ENCODE measurements around the gene SLCO2A1.

DNA sequence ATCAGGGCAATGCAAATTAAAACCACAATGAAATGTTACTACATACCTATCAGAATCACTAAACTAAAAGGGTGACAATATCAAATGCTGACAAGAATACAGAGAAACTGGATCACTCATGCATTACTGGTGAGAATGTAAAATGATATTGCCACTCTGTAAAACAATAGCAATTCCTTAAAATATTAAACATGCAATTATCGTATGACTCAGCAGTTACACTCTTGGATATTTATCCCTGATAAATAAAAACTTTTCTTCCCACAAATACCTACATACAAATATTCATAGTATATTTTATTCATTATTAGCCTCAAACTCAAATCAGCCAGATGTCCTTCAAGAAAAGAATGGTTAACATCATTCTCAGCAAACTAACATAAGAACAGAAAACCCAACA lies 108.1 kb downstream of the SLCO2A1 start:
- TF ChIP-seq, protein P1, sequence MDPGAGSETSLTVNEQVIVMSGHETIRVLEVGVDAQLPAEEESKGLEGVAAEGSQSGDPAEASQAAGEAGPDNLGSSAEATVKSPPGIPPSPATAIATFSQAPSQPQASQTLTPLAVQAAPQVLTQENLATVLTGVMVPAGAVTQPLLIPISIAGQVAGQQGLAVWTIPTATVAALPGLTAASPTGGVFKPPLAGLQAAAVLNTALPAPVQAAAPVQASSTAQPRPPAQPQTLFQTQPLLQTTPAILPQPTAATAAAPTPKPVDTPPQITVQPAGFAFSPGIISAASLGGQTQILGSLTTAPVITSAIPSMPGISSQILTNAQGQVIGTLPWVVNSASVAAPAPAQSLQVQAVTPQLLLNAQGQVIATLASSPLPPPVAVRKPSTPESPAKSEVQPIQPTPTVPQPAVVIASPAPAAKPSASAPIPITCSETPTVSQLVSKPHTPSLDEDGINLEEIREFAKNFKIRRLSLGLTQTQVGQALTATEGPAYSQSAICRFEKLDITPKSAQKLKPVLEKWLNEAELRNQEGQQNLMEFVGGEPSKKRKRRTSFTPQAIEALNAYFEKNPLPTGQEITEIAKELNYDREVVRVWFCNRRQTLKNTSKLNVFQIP (CRISPR knock-in tag; IDR thresholded peaks at IDR 0.05; ENCODE audit: borderline replicate concordance, low read depth) = no peak
- TF ChIP-seq ZFP30 (CRISPR knock-in tag; IDR thresholded peaks at IDR 0.05) = no peak
